SKM-1 (cell line): ENCODE measurements around the gene NKAIN4.
"Not testable (repeated sequence)": the region's sequence is repeated elsewhere in the genome, so short reads cannot be mapped to it uniquely, and the experiment has no call there.

Experiments
- DNase-seq: peaks from one replicate; lab custom pipeline; 2025; ENCODE audit not compliant: unreplicated experiment; lab: John Stamatoyannopoulos, UW

Gene NKAIN4

DNA sequence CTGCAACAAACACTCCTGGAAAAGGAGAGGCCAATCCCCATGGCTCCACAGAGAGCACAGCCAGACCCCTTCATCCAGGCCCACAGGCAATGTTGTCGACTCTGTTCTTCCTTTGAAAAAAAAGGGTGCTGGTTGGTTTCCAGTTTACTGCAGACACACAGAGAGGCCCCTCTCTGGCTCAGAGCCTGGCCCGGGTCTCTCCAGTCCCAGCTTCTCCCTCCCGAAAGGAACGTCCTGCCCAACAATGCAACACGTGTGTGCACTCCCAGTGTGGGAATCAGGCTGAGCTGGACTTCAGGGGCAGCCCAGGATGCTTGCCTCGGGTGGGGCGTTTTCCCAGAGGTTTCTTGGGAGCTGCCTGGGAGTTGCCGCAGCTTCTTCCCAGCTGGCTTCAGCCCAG is 4.5 kb upstream of the NKAIN4 start:
- DNase-seq, result no peak

DNA sequence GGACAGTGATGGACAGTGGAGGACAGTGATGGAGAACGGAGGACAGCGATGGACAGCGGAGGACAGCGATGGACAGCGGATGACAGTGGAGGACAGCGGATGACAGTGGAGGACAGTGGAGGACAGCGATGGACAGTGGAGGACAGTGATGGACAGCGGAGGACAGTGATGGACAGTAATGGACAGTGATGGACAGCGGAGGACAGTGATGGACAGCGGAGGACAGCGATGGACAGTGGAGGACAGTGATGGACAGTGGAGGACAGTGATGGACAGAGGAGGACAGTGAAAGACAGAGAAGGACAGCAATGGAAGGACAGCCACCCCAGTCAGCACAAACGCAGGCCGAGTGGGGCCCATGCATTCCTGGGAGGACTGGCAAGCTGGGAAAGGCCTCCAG is 3.4 kb upstream of the NKAIN4 start:
- no peak for DNase-seq

GRCh38 chr20:63256954-63257353 is 2.7 kb upstream of the NKAIN4 start:
- no peak for DNase-seq

GRCh38 chr20:63255931-63256704 is 1.9 kb upstream of the NKAIN4 start:
- DNase-seq, result no peak

GRCh38 chr20:63254606-63255384 is 532 bp upstream of the NKAIN4 start:
- DNase-seq, result no peak

DNA sequence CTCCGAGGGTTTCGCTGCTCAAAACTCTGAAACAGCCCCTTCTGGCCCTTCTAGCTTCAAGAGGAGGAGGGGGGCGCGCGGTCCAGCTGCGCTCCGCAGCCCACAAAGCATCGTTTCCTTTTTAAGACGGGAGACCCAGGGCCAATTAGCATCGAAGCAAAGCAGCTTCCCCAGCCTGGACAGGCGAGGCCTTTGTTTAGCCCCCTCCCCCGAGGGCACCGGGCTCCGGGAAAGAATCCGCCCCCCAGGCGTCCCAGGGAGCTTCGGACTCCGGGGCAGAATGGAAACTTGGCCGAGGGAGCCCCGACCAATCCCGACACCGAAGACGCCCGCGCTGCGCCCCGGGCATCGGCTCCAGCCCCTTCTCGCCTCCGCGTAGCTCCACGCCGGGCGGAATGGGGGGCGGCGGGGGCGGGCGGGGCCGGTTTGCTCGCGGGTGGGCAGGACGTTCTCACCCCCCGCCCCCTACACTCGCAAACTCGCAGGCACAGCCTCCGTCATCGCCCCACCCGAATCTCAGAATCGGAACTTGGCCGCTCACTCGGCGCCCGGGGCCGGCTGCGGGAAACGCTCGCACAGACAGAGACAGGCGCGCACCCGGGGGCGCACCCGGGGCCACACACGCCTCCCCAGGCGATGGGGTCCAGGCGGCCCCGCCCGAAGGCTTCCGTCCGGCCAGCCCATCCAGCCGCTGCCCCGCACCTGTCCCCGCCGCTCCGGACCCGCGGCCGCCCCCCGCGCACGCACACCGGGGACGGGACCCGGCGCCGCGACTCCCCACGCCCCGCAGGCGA is 628 bp downstream of the NKAIN4 start:
- DNase-seq, result no peak

GRCh38 chr20:63253065-63253437 is 1.2 kb downstream of the NKAIN4 start:
- no peak for DNase-seq

DNA sequence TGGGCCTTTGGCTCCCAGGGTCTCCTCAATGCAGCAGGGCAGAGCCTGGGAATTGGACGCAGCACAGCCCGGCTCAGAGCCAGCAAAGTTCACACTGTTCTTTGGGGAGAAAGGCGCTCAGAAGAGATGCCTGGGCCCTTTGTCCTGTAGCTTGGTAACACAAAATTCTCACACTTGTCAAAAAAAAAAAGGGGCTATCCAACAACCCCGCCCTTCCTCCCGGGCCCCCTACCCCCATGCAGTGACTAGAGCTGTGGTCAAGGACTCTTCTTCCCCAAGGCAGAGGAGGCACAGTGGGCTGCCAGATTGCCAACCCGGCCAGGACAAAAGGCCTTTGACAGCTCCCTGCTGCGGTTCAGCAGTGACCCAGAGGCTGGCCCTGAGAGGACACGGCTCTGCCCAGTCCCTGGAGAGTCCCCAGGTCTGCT is 2.0 kb downstream of the NKAIN4 start:
- DNase-seq, result no peak

- DNase-seq, result not testable (repeated sequence)
Observed at GRCh38 chr20:63251350-63251749, 2.9 kb downstream of the NKAIN4 start.

DNA sequence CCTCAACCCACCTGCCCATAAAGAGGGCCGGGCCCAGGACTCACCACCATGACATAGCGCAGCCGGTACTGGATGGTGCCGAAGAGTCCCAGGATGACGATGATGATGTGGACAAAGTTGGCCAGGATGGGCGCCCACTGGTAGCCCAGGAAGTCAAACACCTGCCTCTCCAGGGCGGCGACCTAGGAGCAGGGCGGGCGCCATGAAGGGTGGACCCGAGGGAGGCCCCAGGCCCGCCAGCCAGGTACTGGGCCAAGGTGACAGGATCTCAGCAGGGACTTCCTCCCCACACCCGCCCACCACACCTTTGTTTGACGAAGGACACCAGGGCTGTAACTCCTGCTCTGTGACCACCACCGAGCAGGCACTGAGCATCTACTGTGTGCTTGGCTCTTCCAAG is 4.4 kb downstream of the NKAIN4 start:
- DNase-seq, result no peak

DNA sequence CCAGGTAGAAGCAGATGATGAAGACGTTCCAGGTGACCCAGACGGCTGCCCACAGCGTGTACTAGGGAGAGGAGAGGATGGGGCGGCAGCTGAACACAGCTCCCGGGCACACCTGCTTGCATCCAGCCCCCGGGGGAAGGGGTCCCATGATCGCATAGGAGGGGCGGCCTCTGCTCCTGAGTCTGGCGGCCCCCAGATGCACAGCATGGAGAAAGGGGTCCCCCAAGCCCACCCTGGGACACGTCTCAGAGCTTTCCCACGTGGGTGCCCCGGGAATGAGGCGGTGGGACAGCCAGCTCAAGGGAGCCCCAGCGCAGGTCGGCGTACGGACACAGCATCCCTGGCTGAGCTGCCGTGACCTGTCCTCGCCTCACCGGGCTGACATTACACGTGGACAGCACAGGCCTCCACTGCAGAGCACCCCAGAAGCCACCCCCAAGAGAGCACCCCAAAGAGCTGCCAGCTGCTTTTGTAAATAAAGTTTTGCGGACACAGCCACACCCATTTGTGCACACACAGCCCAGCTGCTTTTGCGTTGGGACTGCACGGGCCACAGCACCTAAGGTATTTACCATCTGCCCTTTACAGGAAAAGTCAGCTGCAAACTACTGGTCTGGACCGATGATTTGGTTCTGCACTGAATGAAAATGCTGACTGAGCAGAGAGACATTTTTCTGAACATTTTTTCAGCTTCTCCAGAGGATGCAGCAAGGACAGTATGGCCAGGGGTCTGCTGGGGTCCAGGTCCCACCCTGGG is 5.2 kb downstream of the NKAIN4 start:
- DNase-seq, result no peak

DNA sequence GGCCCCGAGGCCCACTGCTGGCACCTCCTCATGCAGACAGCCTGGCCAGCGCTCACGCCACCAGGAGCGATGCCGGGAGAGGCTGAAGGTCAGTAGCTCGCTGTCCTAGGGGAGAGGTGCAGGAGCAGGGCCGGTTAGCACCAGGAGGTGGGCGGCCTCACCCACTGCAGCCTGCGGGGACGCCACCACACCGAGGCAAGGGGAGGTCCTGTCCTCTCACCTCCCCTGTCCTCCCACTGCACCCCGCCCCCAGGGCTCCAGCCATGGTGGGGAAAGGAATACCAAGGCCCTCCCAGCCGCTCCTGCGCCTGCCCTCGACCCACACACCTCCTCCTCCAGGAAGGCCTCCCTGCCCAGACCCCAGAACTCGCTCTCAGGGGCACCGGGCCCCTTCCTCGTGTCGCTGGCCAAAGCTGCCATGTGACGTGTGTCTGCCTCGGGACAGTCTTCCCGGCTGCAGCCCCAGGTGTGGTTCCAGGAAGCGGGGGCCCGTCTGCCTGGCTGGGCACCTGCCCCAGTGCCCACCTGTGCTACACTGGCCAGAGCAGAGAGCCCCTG is 6.5 kb downstream of the NKAIN4 start:
- DNase-seq, result no peak

- DNase-seq, result no peak
Observed at GRCh38 chr20:63246490-63247288, 7.6 kb downstream of the NKAIN4 start.

GRCh38 chr20:63244468-63244867 is 9.8 kb downstream of the NKAIN4 start:
- DNase-seq, result no peak

- DNase-seq, result no peak
Observed at GRCh38 chr20:63243604-63244247, 10.5 kb downstream of the NKAIN4 start.

GRCh38 chr20:63242736-63243135 is 11.5 kb downstream of the NKAIN4 start:
- DNase-seq, result no peak

GRCh38 chr20:63241272-63241671 is 13.0 kb downstream of the NKAIN4 start:
- DNase-seq, result no peak

DNA sequence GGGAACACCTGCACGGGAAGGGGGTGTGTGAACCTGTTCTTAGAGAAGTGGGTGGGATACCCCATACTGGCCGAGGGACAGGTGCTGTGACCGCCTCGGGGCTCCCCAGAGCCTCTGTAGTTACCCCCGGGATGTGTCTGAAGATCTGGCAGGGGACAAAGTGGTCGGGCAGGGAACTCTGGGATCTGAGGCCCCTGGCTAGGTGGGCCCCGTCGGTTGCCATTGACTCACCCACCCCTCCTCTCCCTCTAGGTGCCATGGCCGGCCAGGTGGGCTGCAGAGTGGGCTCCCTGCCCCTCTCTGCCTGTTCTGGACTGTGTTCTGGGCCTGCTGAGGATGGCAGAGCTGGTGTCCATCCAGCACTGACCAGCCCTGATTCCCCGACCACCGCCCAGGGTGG is 14.3 kb downstream of the NKAIN4 start:
- DNase-seq, result no peak

- no peak for DNase-seq
Observed at GRCh38 chr20:63239431-63239830, 14.8 kb downstream of the NKAIN4 start.
